Ectodermal cell (in vitro differentiated cells): ENCODE measurements around the gene SMKR1.
"Not testable (repeated sequence)": the region's sequence is repeated elsewhere in the genome, so short reads cannot be mapped to it uniquely, and the experiment has no call there.

Experiments used
- H3K27ac ChIP-seq: 2 replicates; pipeline ENCODE4 v1.7.0; 2013; ENCODE audit warnings: mild to moderate bottlenecking, low read depth, low read length; ENCODE audit not compliant: insufficient read depth, poor library complexity, severe bottlenecking
- H3K27me3 ChIP-seq: 2 replicates; pipeline ENCODE4 v1.7.0; 2013; ENCODE audit warnings: mild to moderate bottlenecking, low read length; ENCODE audit not compliant: insufficient read depth, control insufficient read depth, poor library complexity, severe bottlenecking
- H3K36me3 ChIP-seq: one replicate; pipeline ENCODE4 v1.7.0; 2013; ENCODE audit warnings: low read length; ENCODE audit not compliant: control insufficient read depth, insufficient read depth
- H3K4me1 ChIP-seq: one replicate; pipeline ENCODE4 v1.7.0; 2013; ENCODE audit warnings: low read length; ENCODE audit not compliant: control insufficient read depth, insufficient read depth
- H3K4me3 ChIP-seq: 2 replicates; pipeline ENCODE4 v1.7.0; 2013; ENCODE audit warnings: low read depth, low read length, control low read depth; ENCODE audit not compliant: insufficient read depth
- H3K9me3 ChIP-seq: 2 replicates; pipeline ENCODE4 v1.7.0; 2013; ENCODE audit warnings: mild to moderate bottlenecking, low read length, moderate library complexity; ENCODE audit not compliant: control insufficient read depth
- WGBS, 2 experiments: methylation state at CpG; one replicate each; pipeline ENCODE4 v1.1.7; 2013; ENCODE audit warnings: missing lambda C conversion rate in 2 of 2; 5-methylcytosine and 5-hydroxymethylcytosine counted together

The SMKR1 gene

GRCh38 chr7:129523924-129524323 is 21.6 kb downstream of the SMKR1 start:
- no peaks in the 10 kb centered on the region for H3K36me3 ChIP-seq
- no peaks in the 10 kb centered on the region for H3K4me1 ChIP-seq
- H3K9me3 ChIP-seq: no peaks in the 10 kb centered on the region
- H3K4me3 ChIP-seq: no peak overlapping the region
- 90 to 93% methylated on average over 1 to 2 of the region's 3 CpGs for WGBS, 2 experiments
- no peak overlapping the region for H3K27ac ChIP-seq
- H3K27me3 ChIP-seq: no peaks in the 10 kb centered on the region

- not testable (repeated sequence) for H3K27me3 ChIP-seq, H3K27ac ChIP-seq, H3K4me3 ChIP-seq, H3K4me1 ChIP-seq, H3K9me3 ChIP-seq, H3K36me3 ChIP-seq
- 88 to 93% methylated on average over 2 of the region's 2 CpGs for WGBS, 2 experiments
These were observed 22.1 kb downstream of the SMKR1 start for GRCh38 chr7:129524405-129524804.

- Histone ChIP-seq H3K27ac (no peak overlapping the region), H3K36me3 (no peaks in the 10 kb centered on the region), H3K4me1 (no peaks in the 10 kb centered on the region), H3K9me3 (no peaks in the 10 kb centered on the region), H3K27me3 (no peaks in the 10 kb centered on the region), H3K4me3 (no peak overlapping the region)
- 80 to 84% methylated on average over 9 of the region's 9 CpGs for WGBS, 2 experiments
These were observed 23.0 kb downstream of the SMKR1 start for GRCh38 chr7:129525225-129525862.

GRCh38 chr7:129529643-129530042 is 27.3 kb downstream of the SMKR1 start:
- Histone ChIP-seq H3K27ac (no peak overlapping the region), H3K36me3 (no peaks in the 10 kb centered on the region), H3K9me3 (no peaks in the 10 kb centered on the region), H3K4me3 (no peak overlapping the region), H3K27me3 (no peaks in the 10 kb centered on the region), H3K4me1 (peaks cover 13% of the 10 kb centered on the region)
- WGBS, 2 experiments: 79 to 89% methylated on average over 4 of the region's 4 CpGs

GRCh38 chr7:129530795-129531391 is 28.6 kb downstream of the SMKR1 start:
- Histone ChIP-seq H3K4me3 (no peak overlapping the region), H3K36me3 (no peaks in the 10 kb centered on the region), H3K27ac (no peak overlapping the region), H3K9me3 (no peaks in the 10 kb centered on the region), H3K4me1 (peaks cover 13% of the 10 kb centered on the region), H3K27me3 (no peaks in the 10 kb centered on the region)
- 82 to 92% methylated on average over 5 of the region's 5 CpGs for WGBS, 2 experiments

- Histone ChIP-seq H3K36me3 (no peaks in the 10 kb centered on the region), H3K27ac (no peak overlapping the region), H3K4me3 (no peak overlapping the region), H3K4me1 (peaks cover 13% of the 10 kb centered on the region), H3K9me3 (no peaks in the 10 kb centered on the region), H3K27me3 (no peaks in the 10 kb centered on the region)
- 91 to 92% methylated on average over 11 of the region's 11 CpGs for WGBS, 2 experiments
These were observed 29.4 kb downstream of the SMKR1 start for GRCh38 chr7:129531721-129532120.

GRCh38 chr7:129532375-129532774 is 30.0 kb downstream of the SMKR1 start:
- no peaks in the 10 kb centered on the region for H3K36me3 ChIP-seq
- H3K9me3 ChIP-seq: no peaks in the 10 kb centered on the region
- 84 to 85% methylated on average over 19 of the region's 19 CpGs for WGBS, 2 experiments
- no peak overlapping the region for H3K4me3 ChIP-seq
- H3K27ac ChIP-seq: no peak overlapping the region
- H3K27me3 ChIP-seq: no peaks in the 10 kb centered on the region
- H3K4me1 ChIP-seq: peaks cover 13% of the 10 kb centered on the region

GRCh38 chr7:129534558-129535274 is 32.4 kb downstream of the SMKR1 start:
- H3K36me3 ChIP-seq, H3K27ac ChIP-seq, H3K27me3 ChIP-seq, H3K4me3 ChIP-seq, H3K9me3 ChIP-seq: not testable (repeated sequence)
- 89 to 92% methylated on average over 18 to 20 of the region's 20 CpGs for whole genome bisulfite sequencing, 2 experiments
- H3K4me1 ChIP-seq: peaks cover 13% of the 10 kb centered on the region

- no peak overlapping the region for H3K27ac ChIP-seq
- H3K36me3 ChIP-seq: no peaks in the 10 kb centered on the region
- no peak overlapping the region for H3K4me3 ChIP-seq
- no peaks in the 10 kb centered on the region for H3K9me3 ChIP-seq
- no peaks in the 10 kb centered on the region for H3K27me3 ChIP-seq
- peaks cover 13% of the 10 kb centered on the region for H3K4me1 ChIP-seq
- WGBS, 2 experiments: 66% methylated on average over 5 of the region's 5 CpGs
These were observed 33.6 kb downstream of the SMKR1 start for GRCh38 chr7:129535896-129536295.

- Histone ChIP-seq H3K36me3 (no peaks in the 10 kb centered on the region), H3K27me3 (no peaks in the 10 kb centered on the region), H3K9me3 (no peaks in the 10 kb centered on the region), H3K4me3 (no peak overlapping the region), H3K27ac (no peak overlapping the region), H3K4me1 (peaks cover 13% of the 10 kb centered on the region)
- WGBS, 2 experiments: 92 to 94% methylated on average over 9 of the region's 9 CpGs
These were observed 34.0 kb downstream of the SMKR1 start for GRCh38 chr7:129536323-129536722.
